Upper lobe of left lung (tissue), 6 donors: Measurements from ENCODE around the gene P2RY11. TPM values are rescaled to one million over a fixed set of nuclear protein-coding genes. Genes with fewer than 3 reads are reported as not detected.

ENCODE experiments used
- ATAC-seq, 2 donors: fragments of 200-7000 bp; cut with Tn5 transposase; one replicate each; pipeline ENCODE4 v1.9.1; 2022; ENCODE audit warnings: mild to moderate bottlenecking in 2 of 2, moderate library complexity in 2 of 2; ENCODE audit not compliant: low FRiP score in 2 of 2
- DNase-seq, 2 donors: peaks; one replicate each; pipeline ENCODE4 v3.0.0-alpha.2; 2019 to 2020
- H3K27ac ChIP-seq, 4 donors: fragments of 200-600 bp; sonication (generic); one replicate each; pipeline ENCODE4 v1.5.1; 2016 to 2019
- H3K27me3 ChIP-seq, 4 donors: fragments of 200-600 bp; sonication (generic); one replicate each; pipeline ENCODE4 v1.5.1; 2017 to 2019
- H3K36me3 ChIP-seq, 4 donors: fragments of 200-600 bp; sonication (generic); one replicate each; pipeline ENCODE4 v1.5.1; 2016 to 2019
- H3K4me1 ChIP-seq, 4 donors: fragments of 200-600 bp; sonication (generic); one replicate each; pipeline ENCODE4 v1.5.1; 2018 to 2019
- H3K4me3 ChIP-seq, 4 donors: fragments of 200-600 bp; sonication (generic); one replicate each; pipeline ENCODE4 v1.5.1; 2017 to 2019; ENCODE audit warnings: mild to moderate bottlenecking in 2 of 4, moderate library complexity in 1 of 4
- H3K9me3 ChIP-seq, 4 donors: fragments of 200-600 bp; sonication (generic); one replicate each; pipeline ENCODE4 v1.5.1; 2018 to 2019
- CTCF ChIP-seq, 6 experiments: fragments of 450-650 bp in 4 of 6; fragments of 200-600 bp in 2 of 6; sonication (generic) in 2 of 6; IDR thresholded peaks; one replicate each; pipeline ENCODE4 v1.5.1; 2016 to 2019; ENCODE audit warnings: antibody characterized with exemption in 6 of 6
- EP300 ChIP-seq, 4 donors: sonication (generic); formaldehyde crosslinking; IDR thresholded peaks; one replicate each; pipeline ENCODE4 v1.5.1; 2017; ENCODE audit warnings: antibody characterized with exemption in 4 of 4, control low read depth in 2 of 4
- POLR2A ChIP-seq, 4 donors: fragments of 450-650 bp; IDR thresholded peaks; one replicate each; pipeline ENCODE4 v1.5.1; 2016 to 2017; ENCODE audit warnings: antibody characterized with exemption in 4 of 4, mild to moderate bottlenecking in 2 of 4
- POLR2AphosphoS5 ChIP-seq, 2 donors: sonication (generic); formaldehyde crosslinking; IDR thresholded peaks; one replicate each; pipeline ENCODE4 v1.5.1; 2017; ENCODE audit warnings: antibody characterized with exemption in 2 of 2
- WGBS, 2 donors: methylation state at CpG; one replicate each; pipeline ENCODE4 v1.1.5; 2017 to 2018; 5-methylcytosine and 5-hydroxymethylcytosine counted together
- total RNA-seq, 6 donors: library from RNA; depleted of rRNA in 4 of 6; stranded (reverse); fragments of >200 nt in 4 of 6; gene quantifications; one replicate each; pipeline versions ENCODE4 v1.1.0 to v1.2.1, GENCODE V29; 2016 to 2021
- donor health status: DM: no; HTN: no; CAD: no; lungs with moderate emphysema.
- donor health status: DM: no; HTN: yes; CAD: no; lungs with severe emphysema.

The P2RY11 gene
- total RNA-seq, 6 donors from 2014 or later, result 5.4 to 36.7 (median 15.3) TPM

GRCh38 chr19:10074153-10074552 lies 37.3 kb upstream of the P2RY11 start:
- 44 to 49% methylated on average over 2 of the region's 2 CpGs for WGBS, 2 donors
- no peaks in the 10 kb centered on the region for H3K36me3 ChIP-seq
- ATAC-seq, result no peak
- no peaks in the 10 kb centered on the region for H3K4me1 ChIP-seq
- no peak for DNase-seq
- H3K4me3 ChIP-seq, result no peak overlapping the region
- peaks cover 0 to 10% (median 4%) of the 10 kb centered on the region in 4 donors for H3K9me3 ChIP-seq
- TF ChIP-seq POLR2A (IDR thresholded peaks at IDR 0.05), result no peak
- TF ChIP-seq CTCF (IDR thresholded peaks at IDR 0.05), result peak in 1 of 6 experiments; percentile 40
- H3K27ac ChIP-seq, result no peak overlapping the region
- H3K27me3 ChIP-seq, result no peaks in the 10 kb centered on the region

GRCh38 chr19:10076535-10076934 lies 35.0 kb upstream of the P2RY11 start:
- DNase-seq (no peak), ATAC-seq (no peak)
- Histone ChIP-seq H3K9me3 (peaks cover 0 to 10% (median 4%) of the 10 kb centered on the region in 4 donors), H3K27me3 (no peaks in the 10 kb centered on the region), H3K27ac (no peak overlapping the region), H3K4me1 (no peaks in the 10 kb centered on the region), H3K4me3 (no peak overlapping the region), H3K36me3 (no peaks in the 10 kb centered on the region)
- no peak for TF ChIP-seq POLR2AphosphoS5 (IDR thresholded peaks at IDR 0.05)
- TF ChIP-seq CTCF (IDR thresholded peaks at IDR 0.05), result no peak
- no peak for TF ChIP-seq POLR2A (IDR thresholded peaks at IDR 0.05)
- TF ChIP-seq EP300 (IDR thresholded peaks at IDR 0.05), result no peak
- 83 to 87% methylated on average over 6 of the region's 6 CpGs for WGBS, 2 donors

- 37 to 55% methylated on average over 8 of the region's 8 CpGs for WGBS, 2 donors
- TF ChIP-seq POLR2AphosphoS5 (IDR thresholded peaks at IDR 0.05) (no peak), CTCF (IDR thresholded peaks at IDR 0.05) (no peak), POLR2A (IDR thresholded peaks at IDR 0.05) (no peak), EP300 (IDR thresholded peaks at IDR 0.05) (no peak)
- H3K9me3 ChIP-seq, result peaks cover 0 to 10% (median 4%) of the 10 kb centered on the region in 4 donors
- H3K4me3 ChIP-seq, result no peak overlapping the region
- no peaks in the 10 kb centered on the region for H3K36me3 ChIP-seq
- H3K4me1 ChIP-seq, result no peaks in the 10 kb centered on the region
- ATAC-seq (peak in 1 of 2 donors; percentile 59), DNase-seq (no peak)
- no peak overlapping the region for H3K27ac ChIP-seq
- no peaks in the 10 kb centered on the region for H3K27me3 ChIP-seq
Observed at GRCh38 chr19:10078329-10078728, 33.2 kb upstream of the P2RY11 start.

GRCh38 chr19:10079031-10079453 lies 32.5 kb upstream of the P2RY11 start:
- H3K9me3 ChIP-seq, result peaks cover 0 to 4% (median 1%) of the 10 kb centered on the region in 4 donors
- H3K36me3 ChIP-seq, result no peaks in the 10 kb centered on the region
- TF ChIP-seq POLR2A (IDR thresholded peaks at IDR 0.05) (no peak), CTCF (IDR thresholded peaks at IDR 0.05) (no peak), POLR2AphosphoS5 (IDR thresholded peaks at IDR 0.05) (no peak), EP300 (IDR thresholded peaks at IDR 0.05) (no peak)
- no peak overlapping the region for H3K4me3 ChIP-seq
- no peaks in the 10 kb centered on the region for H3K4me1 ChIP-seq
- H3K27me3 ChIP-seq, result no peaks in the 10 kb centered on the region
- DNase-seq (no peak), ATAC-seq (peak in 1 of 2 donors; percentile 51)
- WGBS, 2 donors, result 47 to 68% methylated on average over 7 of the region's 7 CpGs
- no peak overlapping the region for H3K27ac ChIP-seq

GRCh38 chr19:10083911-10084310 lies 27.6 kb upstream of the P2RY11 start:
- Histone ChIP-seq H3K4me1 (peaks cover 4 to 17% (median 8%) of the 10 kb centered on the region in 4 donors), H3K27me3 (no peaks in the 10 kb centered on the region), H3K36me3 (no peaks in the 10 kb centered on the region), H3K4me3 (no peak overlapping the region), H3K9me3 (no peaks in the 10 kb centered on the region), H3K27ac (no peak overlapping the region)
- ATAC-seq (no peak), DNase-seq (no peak)
- WGBS, 2 donors, result 79 to 83% methylated on average over 9 of the region's 9 CpGs
- TF ChIP-seq CTCF (IDR thresholded peaks at IDR 0.05) (no peak), POLR2AphosphoS5 (IDR thresholded peaks at IDR 0.05) (no peak), POLR2A (IDR thresholded peaks at IDR 0.05) (no peak), EP300 (IDR thresholded peaks at IDR 0.05) (no peak)
